HG03064 (cell line): ENCODE results near the gene SIRPG.
"Not testable (repeated sequence)": the region's sequence is repeated elsewhere in the genome, so short reads cannot be mapped to it uniquely, and the experiment has no call there.

Source experiments
- ATAC-seq: cut with Tn5 transposase; IDR thresholded peaks from one replicate; pipeline ENCODE4 v1.9.1; 2021; ENCODE audit warnings: low read depth; ENCODE audit not compliant: unreplicated experiment

Gene SIRPG

GRCh38 chr20:1610404-1610803 lies 47.2 kb downstream of the SIRPG start:
- not testable (repeated sequence) for ATAC-seq

- ATAC-seq = not testable (repeated sequence)
These were observed 48.8 kb downstream of the SIRPG start for GRCh38 chr20:1608678-1609347.

GRCh38 chr20:1600736-1601135 lies 56.8 kb downstream of the SIRPG start:
- ATAC-seq = no peak

GRCh38 chr20:1595333-1595732 lies 62.2 kb downstream of the SIRPG start:
- ATAC-seq = no peak

GRCh38 chr20:1588533-1589460 lies 68.8 kb downstream of the SIRPG start:
- ATAC-seq = no peak

DNA sequence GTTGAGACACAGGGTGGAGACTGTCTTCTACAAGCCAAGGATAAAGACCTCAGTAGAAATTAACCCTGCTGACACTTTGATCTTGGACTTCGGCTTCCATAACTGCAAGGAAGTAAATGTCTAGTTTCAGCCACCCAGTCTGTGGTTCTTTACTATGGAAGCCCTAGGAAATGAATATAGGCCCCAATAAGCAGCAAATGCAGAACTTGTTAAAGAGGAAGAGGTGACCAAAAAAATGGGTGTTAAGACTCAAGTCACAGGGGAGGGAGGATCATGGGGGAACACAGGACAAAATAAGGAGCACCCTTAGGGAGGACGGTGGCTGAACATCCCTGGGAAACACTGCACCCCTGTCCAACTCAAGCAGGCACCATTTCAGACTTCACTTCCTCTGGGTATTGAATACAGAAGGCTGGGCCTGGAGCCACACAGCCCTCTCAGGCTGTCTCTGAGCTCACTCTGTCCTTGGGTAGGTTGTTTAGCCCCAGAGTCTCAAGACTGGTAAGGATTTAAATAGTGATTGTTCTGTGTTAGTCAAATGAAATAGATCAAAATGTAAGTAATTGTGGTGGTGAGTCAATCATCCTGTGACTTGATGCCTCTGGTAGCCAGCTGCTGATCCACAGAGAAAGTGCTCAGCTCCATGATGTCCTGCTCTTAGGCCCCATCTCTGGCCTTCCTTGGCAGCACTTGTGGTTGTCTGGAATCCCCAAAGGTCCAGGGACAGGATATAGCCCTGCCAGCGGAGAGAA lies 69.6 kb downstream of the SIRPG start:
- no peak for ATAC-seq

- no peak for ATAC-seq
These were observed 78.1 kb downstream of the SIRPG start for GRCh38 chr20:1579488-1579887.
